ENCODE data around the gene GPX2.

DNA sequence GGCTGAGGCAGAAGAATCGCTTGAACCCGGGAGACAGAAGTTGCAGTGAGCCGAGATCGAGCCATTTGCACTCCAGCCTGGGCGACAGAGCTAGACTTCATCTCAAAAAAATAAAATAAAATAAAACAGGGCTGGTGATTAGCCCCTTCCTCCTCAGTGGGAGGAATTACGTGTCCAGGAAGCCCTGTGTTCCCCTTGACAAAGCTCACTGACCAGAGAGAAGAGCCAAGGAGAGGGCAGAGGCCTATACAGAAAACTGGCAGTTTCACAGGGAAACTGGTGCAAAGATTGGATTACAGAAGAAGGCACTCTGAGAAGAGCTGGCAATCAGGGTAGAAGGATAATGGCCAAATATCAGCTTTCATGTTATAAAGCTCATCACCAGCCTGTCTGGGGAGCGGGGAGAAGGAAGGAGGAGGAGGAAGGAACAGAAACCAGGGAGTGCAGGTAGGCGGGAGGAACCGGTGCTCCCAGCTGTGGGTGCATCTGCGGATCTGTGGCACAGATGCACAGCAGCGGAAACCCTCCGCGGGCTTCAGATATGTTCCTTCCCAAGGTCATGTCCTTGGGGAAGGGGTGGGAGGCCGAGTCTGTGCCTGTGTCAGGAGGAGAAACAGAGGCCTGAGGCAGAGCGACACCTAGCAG lies 22.9 kb upstream of the GPX2 start:
- no peak for TF ChIP-seq POLR2AphosphoS5 (IDR thresholded peaks at IDR 0.05)
- TF ChIP-seq, protein P1, sequence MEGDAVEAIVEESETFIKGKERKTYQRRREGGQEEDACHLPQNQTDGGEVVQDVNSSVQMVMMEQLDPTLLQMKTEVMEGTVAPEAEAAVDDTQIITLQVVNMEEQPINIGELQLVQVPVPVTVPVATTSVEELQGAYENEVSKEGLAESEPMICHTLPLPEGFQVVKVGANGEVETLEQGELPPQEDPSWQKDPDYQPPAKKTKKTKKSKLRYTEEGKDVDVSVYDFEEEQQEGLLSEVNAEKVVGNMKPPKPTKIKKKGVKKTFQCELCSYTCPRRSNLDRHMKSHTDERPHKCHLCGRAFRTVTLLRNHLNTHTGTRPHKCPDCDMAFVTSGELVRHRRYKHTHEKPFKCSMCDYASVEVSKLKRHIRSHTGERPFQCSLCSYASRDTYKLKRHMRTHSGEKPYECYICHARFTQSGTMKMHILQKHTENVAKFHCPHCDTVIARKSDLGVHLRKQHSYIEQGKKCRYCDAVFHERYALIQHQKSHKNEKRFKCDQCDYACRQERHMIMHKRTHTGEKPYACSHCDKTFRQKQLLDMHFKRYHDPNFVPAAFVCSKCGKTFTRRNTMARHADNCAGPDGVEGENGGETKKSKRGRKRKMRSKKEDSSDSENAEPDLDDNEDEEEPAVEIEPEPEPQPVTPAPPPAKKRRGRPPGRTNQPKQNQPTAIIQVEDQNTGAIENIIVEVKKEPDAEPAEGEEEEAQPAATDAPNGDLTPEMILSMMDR (IDR thresholded peaks at IDR 0.05; ENCODE audit: poor library complexity, severe bottlenecking): no peak
- TF ChIP-seq EZH2 (IDR thresholded peaks at IDR 0.05; ENCODE audit: borderline replicate concordance, insufficient read depth, low read length, poor library complexity, severe bottlenecking): no peak
